ENCODE data around the gene MYH2. TPM values are rescaled to one million over a fixed set of nuclear protein-coding genes. Genes with fewer than 3 reads are reported as not detected.

The MYH2 gene
- polyA plus RNA-seq, 1 of the 3 experiments (the other 2 are of a cell fraction), result 0.10 TPM

GRCh38 chr17:10526517-10526916, 22.9 kb downstream of the MYH2 start:
- H2AFZ ChIP-seq (ENCODE audit: low read depth), result no peak overlapping the region
- H4K20me1 ChIP-seq (ENCODE audit: insufficient read depth), result no peaks in the 10 kb centered on the region
- no peak overlapping the region for H3K9ac ChIP-seq
- TF ChIP-seq JUND (IDR thresholded peaks at IDR 0.05), result no peak
- no peak for TF ChIP-seq RAD21 (IDR thresholded peaks at IDR 0.05; ENCODE audit: low read length)
- TF ChIP-seq MXI1 (IDR thresholded peaks at IDR 0.05; ENCODE audit: low read depth, low read length), result no peak
- TF ChIP-seq, protein P1, sequence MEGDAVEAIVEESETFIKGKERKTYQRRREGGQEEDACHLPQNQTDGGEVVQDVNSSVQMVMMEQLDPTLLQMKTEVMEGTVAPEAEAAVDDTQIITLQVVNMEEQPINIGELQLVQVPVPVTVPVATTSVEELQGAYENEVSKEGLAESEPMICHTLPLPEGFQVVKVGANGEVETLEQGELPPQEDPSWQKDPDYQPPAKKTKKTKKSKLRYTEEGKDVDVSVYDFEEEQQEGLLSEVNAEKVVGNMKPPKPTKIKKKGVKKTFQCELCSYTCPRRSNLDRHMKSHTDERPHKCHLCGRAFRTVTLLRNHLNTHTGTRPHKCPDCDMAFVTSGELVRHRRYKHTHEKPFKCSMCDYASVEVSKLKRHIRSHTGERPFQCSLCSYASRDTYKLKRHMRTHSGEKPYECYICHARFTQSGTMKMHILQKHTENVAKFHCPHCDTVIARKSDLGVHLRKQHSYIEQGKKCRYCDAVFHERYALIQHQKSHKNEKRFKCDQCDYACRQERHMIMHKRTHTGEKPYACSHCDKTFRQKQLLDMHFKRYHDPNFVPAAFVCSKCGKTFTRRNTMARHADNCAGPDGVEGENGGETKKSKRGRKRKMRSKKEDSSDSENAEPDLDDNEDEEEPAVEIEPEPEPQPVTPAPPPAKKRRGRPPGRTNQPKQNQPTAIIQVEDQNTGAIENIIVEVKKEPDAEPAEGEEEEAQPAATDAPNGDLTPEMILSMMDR (IDR thresholded peaks at IDR 0.05), result no peak
- TF ChIP-seq GABPA (IDR thresholded peaks at IDR 0.05; ENCODE audit: low read depth), result no peak
- TF ChIP-seq USF1 (IDR thresholded peaks at IDR 0.05; ENCODE audit: borderline replicate concordance, low read depth), result no peak
- no peak for TF ChIP-seq EZH2phosphoT487 (IDR thresholded peaks at IDR 0.05; ENCODE audit: borderline replicate concordance, low read depth)
- no peak for TF ChIP-seq REST (IDR thresholded peaks at IDR 0.05; ENCODE audit: low read depth, low read length)
- TF ChIP-seq, protein P2, sequence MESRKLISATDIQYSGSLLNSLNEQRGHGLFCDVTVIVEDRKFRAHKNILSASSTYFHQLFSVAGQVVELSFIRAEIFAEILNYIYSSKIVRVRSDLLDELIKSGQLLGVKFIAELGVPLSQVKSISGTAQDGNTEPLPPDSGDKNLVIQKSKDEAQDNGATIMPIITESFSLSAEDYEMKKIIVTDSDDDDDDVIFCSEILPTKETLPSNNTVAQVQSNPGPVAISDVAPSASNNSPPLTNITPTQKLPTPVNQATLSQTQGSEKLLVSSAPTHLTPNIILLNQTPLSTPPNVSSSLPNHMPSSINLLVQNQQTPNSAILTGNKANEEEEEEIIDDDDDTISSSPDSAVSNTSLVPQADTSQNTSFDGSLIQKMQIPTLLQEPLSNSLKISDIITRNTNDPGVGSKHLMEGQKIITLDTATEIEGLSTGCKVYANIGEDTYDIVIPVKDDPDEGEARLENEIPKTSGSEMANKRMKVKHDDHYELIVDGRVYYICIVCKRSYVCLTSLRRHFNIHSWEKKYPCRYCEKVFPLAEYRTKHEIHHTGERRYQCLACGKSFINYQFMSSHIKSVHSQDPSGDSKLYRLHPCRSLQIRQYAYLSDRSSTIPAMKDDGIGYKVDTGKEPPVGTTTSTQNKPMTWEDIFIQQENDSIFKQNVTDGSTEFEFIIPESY (IDR thresholded peaks at IDR 0.05; ENCODE audit: borderline replicate concordance, low read depth), result no peak
- no peak for TF ChIP-seq TCF12 (IDR thresholded peaks at IDR 0.05)
- no peak for TF ChIP-seq MEF2A (IDR thresholded peaks at IDR 0.05; ENCODE audit: borderline replicate concordance, low read depth)
- TF ChIP-seq FOXJ3 (CRISPR knock-in tag; IDR thresholded peaks at IDR 0.05), result no peak
- no peak for TF ChIP-seq FOXM1 (IDR thresholded peaks at IDR 0.05; ENCODE audit: low read depth)
- no peaks in the 10 kb centered on the region for H3K9me2 ChIP-seq
- DNase-seq, result no peak
- H3K27me3 ChIP-seq (ENCODE audit: insufficient read depth), result peaks cover 5% of the 10 kb centered on the region; the same call in 1 of the 2 replicates
- no peaks in the 10 kb centered on the region for H3F3A ChIP-seq (replicated peaks; ENCODE audit: insufficient read depth)
- H3K4me3 ChIP-seq (ENCODE audit: low read depth in 2 of 2, low read length in 1 of 2), result no peak overlapping the region
- ChIA-PET CTCF (no interaction called here), POLR2A (no interaction called here)
- no peaks in the 10 kb centered on the region for H3K4me1 ChIP-seq (ENCODE audit: control insufficient read depth in 1 of 2, insufficient read depth in 2 of 2, low read depth in 1 of 2, low read length in 1 of 2)
- H3K9me3 ChIP-seq, result no peaks in the 10 kb centered on the region; the same call in 1 of the 2 replicates
- no peaks in the 10 kb centered on the region for H3K79me2 ChIP-seq (ENCODE audit: insufficient read depth)
- no peak overlapping the region for H3K4me2 ChIP-seq
- no peaks in the 10 kb centered on the region for H3K36me3 ChIP-seq (replicated peaks in 1 of 2; ENCODE audit: control insufficient read depth in 1 of 2, insufficient read depth in 2 of 2, low read length in 1 of 2)
- 2% methylated on average over 11 of the region's 11 CpGs for WGBS (ENCODE audit: low lambda C conversion rate)
- no peak overlapping the region for H3K27ac ChIP-seq (ENCODE audit: low read depth in 2 of 2, low read length in 1 of 2)
